RWPE2 (cell line): ENCODE data around the gene LPIN2.
"Not testable (repeated sequence)": the region's sequence is repeated elsewhere in the genome, so short reads cannot be mapped to it uniquely, and the experiment has no call there.

Experiments used
- ATAC-seq: fragments of 200-7000 bp; cut with Tn5 transposase; 3 replicates; pipeline ENCODE4 v1.9.1; 2021; ENCODE audit warnings: low read depth
- DNase-seq: peaks from one replicate; pipeline ENCODE4 v3.0.0-alpha.2; 2020; ENCODE audit warnings: low spot score
- H3K27ac ChIP-seq: fragments of 450-650 bp; 2 replicates; pipeline ENCODE4 v1.5.1; 2017; ENCODE audit warnings: mild to moderate bottlenecking; ENCODE audit not compliant: poor library complexity, severe bottlenecking
- H3K27me3 ChIP-seq: fragments of 250-450 bp; sonication (Bioruptor Pico); 2 replicates; pipeline ENCODE4 v1.5.1; 2021; ENCODE audit warnings: mild to moderate bottlenecking, moderate library complexity; ENCODE audit not compliant: insufficient read depth, poor library complexity, severe bottlenecking
- H3K36me3 ChIP-seq: fragments of 250-450 bp; sonication (Bioruptor Pico); 2 replicates; pipeline ENCODE4 v1.5.1; 2020; ENCODE audit warnings: low read depth, mild to moderate bottlenecking, moderate library complexity
- H3K4me1 ChIP-seq: fragments of 250-450 bp; sonication (Bioruptor Pico); 2 replicates; pipeline ENCODE4 v1.5.1; 2021; ENCODE audit warnings: mild to moderate bottlenecking, moderate library complexity; ENCODE audit not compliant: insufficient read depth, poor library complexity, severe bottlenecking
- H3K4me3 ChIP-seq: fragments of 250-450 bp; sonication (Bioruptor Pico); 2 replicates; pipeline ENCODE4 v1.5.1; 2021; ENCODE audit warnings: mild to moderate bottlenecking, moderate library complexity; ENCODE audit not compliant: severe bottlenecking
- H3K9me3 ChIP-seq: fragments of 250-450 bp; sonication (Bioruptor Pico); 2 replicates; pipeline ENCODE4 v1.5.1; 2021; ENCODE audit warnings: mild to moderate bottlenecking, moderate library complexity; ENCODE audit not compliant: severe bottlenecking
- CTCF ChIP-seq: fragments of 450-650 bp; IDR thresholded peaks from one replicate; pipeline ENCODE4 v1.5.1; 2017; ENCODE audit warnings: mild to moderate bottlenecking, moderate library complexity; ENCODE audit not compliant: poor library complexity, severe bottlenecking

LPIN2 gene

GRCh38 chr18:3035635-3036034, 22.7 kb upstream of the LPIN2 start:
- Histone ChIP-seq H3K9me3 (peaks cover 1% of the 10 kb centered on the region), H3K27ac (no peak overlapping the region)
- DNase-seq = no peak

GRCh38 chr18:3032721-3033120, 19.8 kb upstream of the LPIN2 start:
- no peak for TF ChIP-seq CTCF
- no peak overlapping the region for H3K4me3 ChIP-seq
- peaks cover 8% of the 10 kb centered on the region for H3K4me1 ChIP-seq
- H3K27ac ChIP-seq = no peak overlapping the region
- peaks cover 2% of the 10 kb centered on the region for H3K9me3 ChIP-seq
- no peaks in the 10 kb centered on the region for H3K27me3 ChIP-seq
- DNase-seq = no peak
- ATAC-seq = no peak
- H3K36me3 ChIP-seq = no peaks in the 10 kb centered on the region

More at GRCh38 chr18:3035635-3036034, 22.7 kb upstream of the LPIN2 start:
- no peaks in the 10 kb centered on the region for H3K36me3 ChIP-seq
- peaks cover 8% of the 10 kb centered on the region for H3K4me1 ChIP-seq
- no peak for TF ChIP-seq CTCF
- no peaks in the 10 kb centered on the region for H3K27me3 ChIP-seq
- ATAC-seq = no peak
- H3K4me3 ChIP-seq = no peak overlapping the region

GRCh38 chr18:3029215-3029952, 16.4 kb upstream of the LPIN2 start:
- H3K4me1 ChIP-seq = no peaks in the 10 kb centered on the region
- no peaks in the 10 kb centered on the region for H3K27me3 ChIP-seq
- no peaks in the 10 kb centered on the region for H3K36me3 ChIP-seq
- peaks cover 2% of the 10 kb centered on the region for H3K9me3 ChIP-seq
- H3K4me3 ChIP-seq = no peak overlapping the region
- DNase-seq = no peak
- no peak overlapping the region for H3K27ac ChIP-seq
- no peak for TF ChIP-seq CTCF
- no peak for ATAC-seq

- not testable (repeated sequence) for DNase-seq, H3K4me1 ChIP-seq, H3K27ac ChIP-seq, H3K36me3 ChIP-seq, ATAC-seq, H3K27me3 ChIP-seq, H3K9me3 ChIP-seq, H3K4me3 ChIP-seq
Observed at GRCh38 chr18:3028115-3028514, 15.2 kb upstream of the LPIN2 start.

- ATAC-seq (no peak), DNase-seq (no peak)
- Histone ChIP-seq H3K27ac (no peak overlapping the region), H3K36me3 (no peaks in the 10 kb centered on the region), H3K27me3 (no peaks in the 10 kb centered on the region), H3K4me3 (no peak overlapping the region), H3K9me3 (peaks cover 2% of the 10 kb centered on the region), H3K4me1 (no peaks in the 10 kb centered on the region)
- no peak for TF ChIP-seq CTCF
Observed at GRCh38 chr18:3027370-3027891, 14.5 kb upstream of the LPIN2 start.
